Measurements from ENCODE around the gene APOBEC3F. TPM values are rescaled to one million over a fixed set of nuclear protein-coding genes. Genes with fewer than 3 reads are reported as not detected.

The APOBEC3F gene
- total RNA-seq, 2 donors from 2014 or later: 16.2 to 24.2 TPM

DNA sequence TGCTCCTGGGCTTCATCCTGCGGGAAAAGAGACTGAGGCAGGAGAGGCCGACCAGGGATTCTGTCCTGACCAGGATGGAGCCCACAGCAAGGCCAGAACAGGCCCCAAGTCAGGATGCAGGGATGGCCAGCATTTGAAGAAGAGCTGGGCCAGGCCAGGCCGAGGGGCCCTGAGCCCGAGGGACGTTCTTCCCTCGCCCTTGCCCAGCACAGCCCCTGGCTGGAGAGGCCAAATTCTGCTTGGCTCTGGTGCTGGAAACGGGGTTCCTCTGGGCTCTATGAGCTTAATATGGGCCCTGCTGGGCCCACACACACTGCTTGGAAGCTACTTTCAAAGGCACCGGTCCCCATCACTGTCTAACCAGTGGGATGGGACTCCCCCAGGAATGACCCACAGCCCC, 44.0 kb downstream of the APOBEC3F start:
- TF ChIP-seq, protein P1, sequence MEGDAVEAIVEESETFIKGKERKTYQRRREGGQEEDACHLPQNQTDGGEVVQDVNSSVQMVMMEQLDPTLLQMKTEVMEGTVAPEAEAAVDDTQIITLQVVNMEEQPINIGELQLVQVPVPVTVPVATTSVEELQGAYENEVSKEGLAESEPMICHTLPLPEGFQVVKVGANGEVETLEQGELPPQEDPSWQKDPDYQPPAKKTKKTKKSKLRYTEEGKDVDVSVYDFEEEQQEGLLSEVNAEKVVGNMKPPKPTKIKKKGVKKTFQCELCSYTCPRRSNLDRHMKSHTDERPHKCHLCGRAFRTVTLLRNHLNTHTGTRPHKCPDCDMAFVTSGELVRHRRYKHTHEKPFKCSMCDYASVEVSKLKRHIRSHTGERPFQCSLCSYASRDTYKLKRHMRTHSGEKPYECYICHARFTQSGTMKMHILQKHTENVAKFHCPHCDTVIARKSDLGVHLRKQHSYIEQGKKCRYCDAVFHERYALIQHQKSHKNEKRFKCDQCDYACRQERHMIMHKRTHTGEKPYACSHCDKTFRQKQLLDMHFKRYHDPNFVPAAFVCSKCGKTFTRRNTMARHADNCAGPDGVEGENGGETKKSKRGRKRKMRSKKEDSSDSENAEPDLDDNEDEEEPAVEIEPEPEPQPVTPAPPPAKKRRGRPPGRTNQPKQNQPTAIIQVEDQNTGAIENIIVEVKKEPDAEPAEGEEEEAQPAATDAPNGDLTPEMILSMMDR (conservative IDR thresholded peaks at IDR 0.05): no peak
- 88 to 90% methylated on average over 7 to 8 of the region's 8 CpGs for WGBS, 2 experiments (ENCODE audit: insufficient coverage in 1 of 2, insufficient read length in 1 of 2)
- no peak overlapping the region for H3K27ac ChIP-seq (ENCODE audit: low read depth, low read length)
- Mint-ChIP-seq H3K9me3 (no peaks in the 10 kb centered on the region), H3K36me3 (ENCODE audit: low read depth) (peaks cover 4% of the 10 kb centered on the region), H3K4me3 (no peak overlapping the region), H3K27me3 (ENCODE audit: insufficient read depth) (peaks cover 2% of the 10 kb centered on the region), H3K27ac (no peak overlapping the region), H3K4me1 (peaks cover 8% of the 10 kb centered on the region)
- no peak overlapping the region for H3K9ac ChIP-seq (ENCODE audit: extremely low read depth, low read length, poor library complexity, severe bottlenecking)
- no peaks in the 10 kb centered on the region for H3K9me3 ChIP-seq (ENCODE audit: control insufficient read depth, low read length)
- peaks cover 10% of the 10 kb centered on the region for H3K4me1 ChIP-seq (ENCODE audit: control insufficient read depth, insufficient read depth, low read length)
- no peak overlapping the region for H3K4me3 ChIP-seq (ENCODE audit: low read length)
- DNase-seq: no peak
- H3K36me3 ChIP-seq (ENCODE audit: control insufficient read depth, insufficient read depth, low read length): no peaks in the 10 kb centered on the region
- H3K27me3 ChIP-seq (ENCODE audit: control insufficient read depth, insufficient read depth, low read length, poor library complexity, severe bottlenecking): no peaks in the 10 kb centered on the region

DNA sequence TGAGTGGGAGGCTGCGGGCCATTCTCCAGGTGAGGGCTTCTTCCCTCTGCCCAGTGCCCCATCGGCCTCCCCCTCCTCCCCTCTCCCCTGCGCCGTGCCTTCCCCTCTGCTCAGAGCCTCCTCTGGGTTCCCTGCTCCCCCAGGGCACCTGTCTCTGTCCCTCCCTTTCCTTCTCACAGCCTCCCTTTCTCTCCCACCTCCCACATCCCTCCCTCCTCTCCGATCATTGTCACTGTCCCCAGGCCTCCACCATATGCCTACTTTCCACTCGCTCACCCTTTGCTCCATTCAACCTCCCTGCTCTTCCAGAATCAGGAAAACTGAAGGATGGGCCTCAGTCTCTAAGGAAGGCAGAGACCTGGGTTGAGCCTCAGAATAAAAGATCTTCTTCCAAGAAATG, 46.4 kb downstream of the APOBEC3F start:
- no peak overlapping the region for H3K4me3 ChIP-seq (ENCODE audit: low read length)
- WGBS, 2 experiments (ENCODE audit: insufficient coverage in 1 of 2, insufficient read length in 1 of 2): 92 to 96% methylated on average over 2 to 6 of the region's 6 CpGs
- Mint-ChIP-seq H3K27me3 (ENCODE audit: insufficient read depth) (peaks cover 5% of the 10 kb centered on the region), H3K4me3 (no peak overlapping the region), H3K27ac (no peak overlapping the region), H3K9me3 (no peaks in the 10 kb centered on the region), H3K4me1 (peaks cover 6% of the 10 kb centered on the region), H3K36me3 (ENCODE audit: low read depth) (peaks cover 2% of the 10 kb centered on the region)
- H3K4me1 ChIP-seq (ENCODE audit: control insufficient read depth, insufficient read depth, low read length): peaks cover 10% of the 10 kb centered on the region
- no peak overlapping the region for H3K27ac ChIP-seq (ENCODE audit: low read depth, low read length)
- H3K9me3 ChIP-seq (ENCODE audit: control insufficient read depth, low read length): no peaks in the 10 kb centered on the region
- H3K36me3 ChIP-seq (ENCODE audit: control insufficient read depth, insufficient read depth, low read length): no peaks in the 10 kb centered on the region
- TF ChIP-seq, protein P1 (conservative IDR thresholded peaks at IDR 0.05): no peak
- DNase-seq: no peak
- H3K9ac ChIP-seq (ENCODE audit: extremely low read depth, low read length, poor library complexity, severe bottlenecking): no peak overlapping the region
- H3K27me3 ChIP-seq (ENCODE audit: control insufficient read depth, insufficient read depth, low read length, poor library complexity, severe bottlenecking): no peaks in the 10 kb centered on the region

DNA sequence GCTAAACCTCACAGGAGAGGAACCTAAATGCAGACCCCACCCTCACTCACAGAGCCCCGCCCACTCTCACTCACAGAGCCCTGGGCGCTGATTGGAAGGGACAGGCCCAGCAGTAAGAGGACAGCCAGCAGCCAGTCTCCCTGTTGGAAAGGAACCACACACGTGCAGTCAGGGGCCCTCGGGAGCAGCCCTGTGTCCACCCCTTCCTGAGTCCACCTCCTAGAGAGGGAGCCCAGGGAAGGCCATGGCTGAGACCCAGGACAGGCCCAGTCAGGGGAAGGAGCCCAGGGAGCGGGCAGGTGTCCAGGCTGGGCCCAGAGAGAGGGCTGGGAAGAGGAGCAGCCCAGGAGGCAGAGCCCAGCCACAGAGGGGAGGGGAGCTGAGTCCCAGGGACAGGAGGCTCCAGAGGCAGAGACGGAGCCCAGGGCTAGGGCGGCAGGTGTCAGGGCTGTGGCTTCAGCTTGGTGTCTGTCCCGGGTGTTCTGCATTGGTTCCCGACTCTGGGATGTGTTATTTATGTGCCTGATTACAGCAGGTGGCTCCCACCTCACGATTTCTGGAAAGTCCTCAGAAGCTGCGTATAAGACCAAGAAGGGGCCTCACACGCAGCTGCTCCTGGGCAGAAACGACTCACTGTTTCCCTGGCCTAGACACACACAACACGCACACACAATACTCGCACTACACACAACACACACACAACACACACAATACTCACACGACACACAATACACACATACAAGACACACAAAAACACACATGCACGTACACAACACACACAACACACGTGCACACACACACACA, 47.4 kb downstream of the APOBEC3F start:
- TF ChIP-seq, protein P1 (conservative IDR thresholded peaks at IDR 0.05): no peak
- H3K27ac ChIP-seq (ENCODE audit: low read depth, low read length): peak overlapping the region; percentile 49
- Mint-ChIP-seq H3K4me3 (no peak overlapping the region), H3K27ac (no peak overlapping the region), H3K4me1 (peaks cover 11% of the 10 kb centered on the region), H3K27me3 (ENCODE audit: insufficient read depth) (peaks cover 5% of the 10 kb centered on the region), H3K9me3 (no peaks in the 10 kb centered on the region), H3K36me3 (ENCODE audit: low read depth) (peaks cover 2% of the 10 kb centered on the region)
- no peaks in the 10 kb centered on the region for H3K9me3 ChIP-seq (ENCODE audit: control insufficient read depth, low read length)
- H3K36me3 ChIP-seq (ENCODE audit: control insufficient read depth, insufficient read depth, low read length): no peaks in the 10 kb centered on the region
- no peaks in the 10 kb centered on the region for H3K27me3 ChIP-seq (ENCODE audit: control insufficient read depth, insufficient read depth, low read length, poor library complexity, severe bottlenecking)
- peak; percentile 84 for DNase-seq
- H3K4me3 ChIP-seq (ENCODE audit: low read length): no peak overlapping the region
- whole genome bisulfite sequencing, 2 experiments (ENCODE audit: insufficient coverage in 1 of 2, insufficient read length in 1 of 2): 68 to 88% methylated on average over 6 to 18 of the region's 18 CpGs
- peaks cover 10% of the 10 kb centered on the region for H3K4me1 ChIP-seq (ENCODE audit: control insufficient read depth, insufficient read depth, low read length)
- no peak overlapping the region for H3K9ac ChIP-seq (ENCODE audit: extremely low read depth, low read length, poor library complexity, severe bottlenecking)

Data from endodermal cell (in vitro differentiated cells).